K562 (cell line): ENCODE measurements around the gene NELFA. TPM values are rescaled to one million over a fixed set of nuclear protein-coding genes. Genes with fewer than 3 reads are reported as not detected.

ENCODE experiments used
- BMI1 ChIP-seq: fragments of 150-350 bp; IDR thresholded peaks from 2 replicates; pipeline ENCODE4 v1.6.1; 2014; ENCODE audit warnings: low read length
- CREB3 ChIP-seq: fragments of 450-650 bp; conservative IDR thresholded peaks from 2 replicates; pipeline ENCODE4 v1.6.1; 2016; ENCODE audit warnings: missing genetic modification characterization, low read depth, mild to moderate bottlenecking, missing compliant biosample characterization, moderate library complexity
- EWSR1 ChIP-seq: fragments of 450-650 bp; IDR thresholded peaks from 2 replicates; pipeline ENCODE4 v1.6.1; 2018; ENCODE audit warnings: borderline replicate concordance, mild to moderate bottlenecking, low read depth, moderate library complexity; ENCODE audit not compliant: partially characterized antibody
- FOSL1 ChIP-seq: fragments of 200-800 bp; sonication (Bioruptor generic); conservative IDR thresholded peaks from 2 replicates; pipeline ENCODE4 v1.6.1; 2016; ENCODE audit warnings: missing genetic modification characterization, missing compliant biosample characterization
- HDAC6 ChIP-seq: IDR thresholded peaks from 2 replicates; pipeline ENCODE4 v1.6.1; 2012; ENCODE audit warnings: low read depth, mild to moderate bottlenecking, control low read depth, inconsistent platforms, low read length, moderate library complexity
- ID3 ChIP-seq, 2 experiments: fragments of 250-450 bp in 1 of 2; fragments of 450-650 bp in 1 of 2; sonication (Bioruptor Pico) in 1 of 2; IDR thresholded peaks; 2 replicates each; pipeline versions ENCODE4 v1.6.1 to v1.8.0; 2016 to 2021; ENCODE audit warnings: mild to moderate bottlenecking in 2 of 2, moderate library complexity in 2 of 2, missing compliant biosample characterization in 1 of 2, missing genetic modification characterization in 1 of 2
- NR2C1 ChIP-seq, 2 experiments: fragments of 450-650 bp; IDR thresholded peaks; 2 replicates each; pipeline ENCODE4 v1.6.1; 2017; ENCODE audit warnings: mild to moderate bottlenecking in 2 of 2, antibody characterized with exemption in 1 of 2, inconsistent platforms in 1 of 2, missing compliant biosample characterization in 1 of 2, missing genetic modification characterization in 1 of 2
- RHOXF2B ChIP-seq: fragments of 250-450 bp; sonication (Bioruptor Pico); conservative IDR thresholded peaks from 2 replicates; pipeline ENCODE4 v1.5.1; 2021
- SMAD2 ChIP-seq: fragments of 150-350 bp; IDR thresholded peaks from 2 replicates; pipeline ENCODE4 v1.6.1; 2014; ENCODE audit warnings: low read depth, mild to moderate bottlenecking, low read length
- STAT5B ChIP-seq: fragments of 250-450 bp; sonication (Bioruptor Pico); IDR thresholded peaks from 2 replicates; pipeline ENCODE4 v1.8.0; 2021; ENCODE audit warnings: mild to moderate bottlenecking, inconsistent platforms
- ZNF717 ChIP-seq: fragments of 250-450 bp; sonication (Bioruptor Pico); IDR thresholded peaks from 2 replicates; pipeline ENCODE4 v1.5.0; 2021
- polyA plus RNA-seq, 8 experiments: library from polyadenylated mRNA; depleted of rRNA in 4 of 8; stranded (reverse) in 5 of 8; unstranded in 3 of 8; fragments of >200 nt; fragmentation: Nextera tagmentation in 2 of 8; fragmentation: Illumina TruSeq in 1 of 8; extraction: Ambion mirVana in 2 of 8; extraction: Trizol in 1 of 8; gene quantifications; 2 replicates each; pipeline versions ENCODE4 v1.2.1 to v1.2.3, GENCODE V29; 2011 to 2014; ENCODE audit warnings: inconsistent platforms in 1 of 8, missing spikeins in 1 of 8
- total RNA-seq, 7 experiments: library from RNA; depleted of rRNA in 6 of 7; stranded (reverse); fragments of >200 nt in 6 of 7; fragmentation: Illumina TruSeq in 2 of 7; extraction: Trizol in 2 of 7; gene quantifications; 2 replicates each; pipeline versions ENCODE4 v1.2.1 to v1.2.3, GENCODE V29; 2011 to 2021; ENCODE audit warnings: low replicate concordance in 1 of 7

NELFA gene
- total and polyA plus RNA-seq, 9 of the 15 experiments (the other 6 are each of a cell fraction or from before 2014, with no cell fraction given), result 0.76 to 59.6 (median 14.8) TPM

GRCh38 chr4:2008921-2009650, at the start of gene NELFA (continued):
- TF ChIP-seq CREB3 (tag) (peak; percentile 96), NR2C1 (IDR thresholded peaks at IDR 0.05) (peak; percentile 92), NR2C1 (tag; IDR thresholded peaks at IDR 0.05) (peak; percentile 70), EWSR1 (no peak), ZNF717 (CRISPR knock-in tag) (no peak), STAT5B (no peak), RHOXF2B (CRISPR knock-in tag) (no peak), ID3 (CRISPR knock-in tag; IDR thresholded peaks at IDR 0.05) (no peak), ID3 (tag; IDR thresholded peaks at IDR 0.05) (peak; percentile 95), SMAD2 (no peak), FOSL1 (tag) (peak; percentile 65), HDAC6 (no peak), BMI1 (no peak)
